H1 (cell line): ENCODE measurements around the gene KRTDAP. TPM values are rescaled to one million over a fixed set of nuclear protein-coding genes. Genes with fewer than 3 reads are reported as not detected.

ENCODE experiments used
- CTCF ChIA-PET: fragments of 300-600 bp; sonication (Branson Sonifier 250); formaldehyde crosslinking; loops from one replicate; lab custom pipeline; 2021; ENCODE audit not compliant: partially characterized antibody; lab: Charles Lee
- POLR2A ChIA-PET: fragments of 300-600 bp; sonication (Branson Sonifier 250); formaldehyde crosslinking; loops from one replicate; lab custom pipeline; 2021; ENCODE audit warnings: inconsistent platforms; ENCODE audit not compliant: partially characterized antibody; lab: Charles Lee
- DNase-seq, 2 experiments: peaks; one replicate each; pipeline versions ENCODE4 v3.0.0 to v3.0.0-alpha.2; 2010 to 2022; ENCODE audit warnings: low spot score in 2 of 2, low read depth in 1 of 2, mixed read lengths in 1 of 2
- FAIRE-seq: peaks from 2 replicates; lab custom pipeline; 2011; peaks lifted over from hg19 to GRCh38; lab: Jason Lieb, UNC
- H2AFZ ChIP-seq: 2 replicates; pipeline ENCODE4 v1.8.1; 2012; ENCODE audit warnings: low read length, inconsistent platforms
- H2AK5ac ChIP-seq: 2 replicates; pipeline ENCODE4 v1.6.1; 2013; ENCODE audit warnings: low read depth, low read length
- H2BK120ac ChIP-seq: replicated peaks from 2 replicates; pipeline ENCODE3; 2013; ENCODE audit warnings: low read depth, low read length, inconsistent platforms
- H2BK12ac ChIP-seq: 2 replicates; pipeline ENCODE4 v1.6.1; 2013; ENCODE audit warnings: low read depth, low read length
- H2BK15ac ChIP-seq: 2 replicates; pipeline ENCODE4 v1.6.1; 2013; ENCODE audit warnings: low read length
- H2BK20ac ChIP-seq: 2 replicates; pipeline ENCODE4 v1.6.1; 2013; ENCODE audit warnings: low read length
- H2BK5ac ChIP-seq: 2 replicates; pipeline ENCODE4 v1.6.1; 2013; ENCODE audit warnings: low read depth, low read length
- H3K14ac ChIP-seq: 2 replicates; pipeline ENCODE4 v1.6.1; 2013; ENCODE audit warnings: inconsistent platforms; ENCODE audit not compliant: insufficient read length
- H3K18ac ChIP-seq: 2 replicates; pipeline ENCODE4 v1.6.1; 2013; ENCODE audit warnings: low read length; ENCODE audit errors: extremely low read depth
- H3K23ac ChIP-seq: 2 replicates; pipeline ENCODE4 v1.6.1; 2013; ENCODE audit warnings: inconsistent platforms; ENCODE audit not compliant: insufficient read length
- H3K23me2 ChIP-seq: 2 replicates; pipeline ENCODE4 v1.6.1; 2013; ENCODE audit warnings: low read depth, low read length
- H3K27ac ChIP-seq: 2 replicates; pipeline ENCODE4 v1.6.1; 2011; ENCODE audit warnings: low read depth, low read length, inconsistent platforms
- H3K27me3 ChIP-seq, 4 experiments: replicated peaks in 1 of 4; 1 replicate in 1 of 4; 2 replicates in 3 of 4; pipeline versions ENCODE4 v1.6.1 to v1.8.1; 2011 to 2013; ENCODE audit warnings: low read length in 3 of 4, mild to moderate bottlenecking in 3 of 4, inconsistent platforms in 2 of 4, mixed read lengths in 2 of 4, moderate library complexity in 1 of 4; ENCODE audit not compliant: control insufficient read depth in 3 of 4, insufficient read depth in 3 of 4; ENCODE audit errors: extremely low read depth in 1 of 4
- H3K36me3 ChIP-seq, 4 experiments: 2 replicates each; pipeline versions ENCODE4 v1.6.1 to v1.8.1; 2011 to 2013; ENCODE audit warnings: mild to moderate bottlenecking in 4 of 4, low read length in 3 of 4, moderate library complexity in 2 of 4, control low read depth in 1 of 4, inconsistent platforms in 1 of 4; ENCODE audit not compliant: insufficient read depth in 4 of 4, control insufficient read depth in 2 of 4
- H3K4ac ChIP-seq: replicated peaks from 2 replicates; pipeline ENCODE3; 2013; ENCODE audit warnings: low read length, low read depth, mixed read lengths, inconsistent platforms; ENCODE audit not compliant: insufficient read length
- H3K4me1 ChIP-seq, 4 experiments: replicated peaks in 1 of 4; 1 replicate in 1 of 4; 2 replicates in 3 of 4; pipeline versions ENCODE4 v1.6.1 to v1.8.1; 2011 to 2013; ENCODE audit warnings: low read length in 3 of 4, inconsistent platforms in 2 of 4, mixed read lengths in 1 of 4; ENCODE audit not compliant: insufficient read depth in 4 of 4, control insufficient read depth in 3 of 4
- H3K4me2 ChIP-seq, 2 experiments: 2 replicates each; pipeline versions ENCODE4 v1.6.1 to v1.8.1; 2011 to 2013; ENCODE audit warnings: low read depth in 2 of 2, low read length in 2 of 2, control low read depth in 1 of 2, inconsistent platforms in 1 of 2, mild to moderate bottlenecking in 1 of 2; ENCODE audit not compliant: insufficient read depth in 1 of 2
- H3K4me3 ChIP-seq, 4 experiments: fragments of 200-600, 300-600 bp in 1 of 4; sonication (generic), shearing (Covaris generic), sonication (Bioruptor Twin) in 1 of 4; 2 replicates each; pipeline versions ENCODE4 v1.5.1 to v1.8.1; 2011 to 2016; ENCODE audit warnings: low read length in 4 of 4, low read depth in 3 of 4, control low read depth in 2 of 4, inconsistent platforms in 2 of 4, mild to moderate bottlenecking in 2 of 4, mixed read lengths in 1 of 4, moderate library complexity in 1 of 4; ENCODE audit not compliant: insufficient read depth in 2 of 4; ENCODE audit errors: extremely low read depth in 1 of 4
- H3K56ac ChIP-seq: replicated peaks from 2 replicates; pipeline ENCODE3; 2013; ENCODE audit warnings: low read depth, mild to moderate bottlenecking, mixed read lengths, low read length, inconsistent platforms; ENCODE audit not compliant: insufficient read length
- H3K79me1 ChIP-seq: 2 replicates; pipeline ENCODE4 v1.6.1; 2013; ENCODE audit warnings: low read depth, low read length, control low read depth
- H3K79me2 ChIP-seq, 2 experiments: 2 replicates each; pipeline versions ENCODE4 v1.6.1 to v1.8.1; 2012 to 2013; ENCODE audit warnings: low read length in 2 of 2, mild to moderate bottlenecking in 2 of 2, inconsistent platforms in 1 of 2; ENCODE audit not compliant: insufficient read depth in 2 of 2, control insufficient read depth in 1 of 2
- H3K9ac ChIP-seq, 4 experiments: replicated peaks in 1 of 4; 1 replicate in 1 of 4; 2 replicates in 3 of 4; pipeline versions ENCODE4 v1.6.1 to v1.8.1; 2011 to 2013; ENCODE audit warnings: low read depth in 3 of 4, low read length in 3 of 4, control low read depth in 2 of 4, mild to moderate bottlenecking in 2 of 4, moderate library complexity in 2 of 4, inconsistent platforms in 1 of 4; ENCODE audit errors: extremely low read depth in 1 of 4
- H3K9me3 ChIP-seq, 2 experiments: 2 replicates each; pipeline versions ENCODE4 v1.6.1 to v1.8.1; 2012 to 2013; ENCODE audit warnings: mild to moderate bottlenecking in 2 of 2, moderate library complexity in 2 of 2, control low read depth in 1 of 2, inconsistent platforms in 1 of 2, low read depth in 1 of 2, low read length in 1 of 2, mixed read lengths in 1 of 2; ENCODE audit not compliant: insufficient read depth in 2 of 2
- H4K20me1 ChIP-seq, 2 experiments: replicated peaks in 1 of 2; 2 replicates each; pipeline versions ENCODE3 to v1.8.1; 2011 to 2013; ENCODE audit warnings: inconsistent platforms in 2 of 2, low read length in 2 of 2, mild to moderate bottlenecking in 1 of 2; ENCODE audit not compliant: insufficient read depth in 2 of 2, control insufficient read depth in 1 of 2
- H4K5ac ChIP-seq: 2 replicates; pipeline ENCODE4 v1.6.1; 2013; ENCODE audit warnings: low read length, low read depth, mixed read lengths, inconsistent platforms; ENCODE audit not compliant: insufficient read length
- H4K8ac ChIP-seq: 2 replicates; pipeline ENCODE4 v1.8.0; 2013; ENCODE audit warnings: mild to moderate bottlenecking, moderate library complexity, low read length, inconsistent platforms; ENCODE audit not compliant: insufficient read depth; ENCODE audit errors: extremely low read depth
- H4K91ac ChIP-seq: replicated peaks from 2 replicates; pipeline ENCODE3; 2013; ENCODE audit warnings: low read length, mixed read lengths, inconsistent platforms; ENCODE audit not compliant: insufficient read length
- ASH2L ChIP-seq: fragments of 200-600, 300-600 bp; sonication (generic); IDR thresholded peaks from one replicate; pipeline ENCODE4 v1.7.1; 2017; ENCODE audit warnings: low read length
- BRCA1 ChIP-seq: IDR thresholded peaks from 2 replicates; pipeline ENCODE4 v1.6.1; 2012; ENCODE audit warnings: low read depth, low read length, improper control_type of control experiment
- CBX5 ChIP-seq: fragments of 300-800, 300-1000 bp; sonication (generic); IDR thresholded peaks from 2 replicates; pipeline ENCODE4 v1.7.1; 2016; ENCODE audit warnings: antibody characterized with exemption, low read length, low read depth
- CBX8 ChIP-seq: fragments of 300-800, 300-1000 bp; sonication (generic); IDR thresholded peaks from 2 replicates; pipeline ENCODE4 v1.7.1; 2016; ENCODE audit warnings: low read depth, low read length, borderline replicate concordance
- HDAC6 ChIP-seq: IDR thresholded peaks from one replicate; pipeline ENCODE4 v1.7.1; 2012; ENCODE audit warnings: low read depth, mild to moderate bottlenecking, inconsistent platforms, low read length, moderate library complexity
- KDM1A ChIP-seq: fragments of 200-600, 300-600 bp; sonication (generic); IDR thresholded peaks from 2 replicates; pipeline ENCODE4 v1.7.1; 2016; ENCODE audit warnings: mild to moderate bottlenecking, low read length, borderline replicate concordance
- PHF8 ChIP-seq: fragments of 200-600 bp; sonication (generic); conservative IDR thresholded peaks from 2 replicates; pipeline ENCODE4 v1.7.1; 2012; ENCODE audit warnings: low read depth, mild to moderate bottlenecking, inconsistent platforms, low read length, moderate library complexity
- RAD21 ChIP-seq, 2 experiments: IDR thresholded peaks in 1 of 2; conservative IDR thresholded peaks in 1 of 2; 2 replicates each; pipeline ENCODE4 v1.6.1; 2011; ENCODE audit warnings: low read depth in 2 of 2, low read length in 2 of 2, improper control_type of control experiment in 1 of 2, inconsistent platforms in 1 of 2, mild to moderate bottlenecking in 1 of 2, moderate library complexity in 1 of 2
- RNF2 ChIP-seq: fragments of 200-900, 300-1000 bp; sonication (generic); IDR thresholded peaks from 2 replicates; pipeline ENCODE4 v1.7.1; 2016; ENCODE audit warnings: borderline replicate concordance, low read depth, mild to moderate bottlenecking, antibody characterized with exemption, low read length; ENCODE audit not compliant: poor library complexity, severe bottlenecking; ENCODE audit errors: missing control alignments
- SIN3A ChIP-seq, 2 experiments: IDR thresholded peaks in 1 of 2; conservative IDR thresholded peaks in 1 of 2; 2 replicates each; pipeline ENCODE4 v1.6.1; 2011 to 2012; ENCODE audit warnings: low read length in 2 of 2, improper control_type of control experiment in 1 of 2, low read depth in 1 of 2, mild to moderate bottlenecking in 1 of 2
- SP2 ChIP-seq: IDR thresholded peaks from 2 replicates; pipeline ENCODE4 v1.6.1; 2012; ENCODE audit warnings: mild to moderate bottlenecking, low read length, inconsistent platforms
- TAF7 ChIP-seq: optimal IDR thresholded peaks from 2 replicates; pipeline ENCODE3; 2011; ENCODE audit warnings: low read depth, mild to moderate bottlenecking, inconsistent platforms, low read length, moderate library complexity, borderline replicate concordance
- TCF12 ChIP-seq: IDR thresholded peaks from 2 replicates; pipeline ENCODE4 v1.6.1; 2011; ENCODE audit warnings: low read depth, mild to moderate bottlenecking, low read length
- TEAD4 ChIP-seq: IDR thresholded peaks from 2 replicates; pipeline ENCODE4 v1.6.1; 2012; ENCODE audit warnings: low read depth, low read length, inconsistent platforms, mixed read lengths
- WGBS, 2 experiments: shearing (Covaris generic) in 1 of 2; methylation state at CpG; one replicate each; pipeline versions ENCODE4 v1.1.6 to v1.1.7; 2013 to 2015; ENCODE audit warnings: low lambda C conversion rate in 2 of 2, mixed read lengths in 2 of 2, inconsistent platforms in 1 of 2, low coverage in 1 of 2, missing lambda C conversion rate in 1 of 2; ENCODE audit not compliant: insufficient replicate concordance in 2 of 2, insufficient coverage in 1 of 2, insufficient read length in 1 of 2; ENCODE audit errors: extremely low coverage in 1 of 2, missing lambda C conversion rate in 1 of 2; 5-methylcytosine and 5-hydroxymethylcytosine counted together
- polyA plus RNA-seq, 7 experiments: library from polyadenylated mRNA; depleted of rRNA in 3 of 7; stranded (reverse) in 5 of 7; unstranded in 2 of 7; fragments of >200 nt in 5 of 7; fragments of 200-250 nt in 2 of 7; gene quantifications; 1 replicate in 5 of 7; 2 replicates in 1 of 7; 4 replicates in 1 of 7; pipeline versions ENCODE4 v1.2.1 to v1.2.3, GENCODE V29; 2011 to 2013; ENCODE audit warnings: missing spikeins in 2 of 7, mixed read lengths in 2 of 7
- total RNA-seq: library from RNA; stranded (reverse); fragmentation: NEBNext Ultra II Directional; extraction: Animal tissue kit (Norgen Biotek cat#: 25700); gene quantifications from 2 replicates; pipeline ENCODE4 v1.2.1, GENCODE V29; 2021

The KRTDAP gene
- total and polyA plus RNA-seq, 2 of the 8 experiments (the other 6 are each of a cell fraction or from before 2014, with no cell fraction given) = 0.69 to 0.88 TPM

- Histone ChIP-seq H3K27ac (no peak overlapping the region), H3K79me2 (no peaks in the 10 kb centered on the region), H3K4me3 (no peak overlapping the region), H2BK20ac (no peak overlapping the region), H2BK12ac (no peak overlapping the region), H2AK5ac (no peak overlapping the region), H3K27me3 (no peaks in the 10 kb centered on the region), H3K9ac (no peak overlapping the region), H2AFZ (no peak overlapping the region), H4K8ac (no peak overlapping the region), H3K9me3 (no peaks in the 10 kb centered on the region), H3K14ac (no peak overlapping the region), H3K56ac (no peak overlapping the region), H4K5ac (no peak overlapping the region), H4K91ac (no peak overlapping the region), H2BK15ac (no peak overlapping the region), H2BK5ac (no peak overlapping the region), H4K20me1 (no peaks in the 10 kb centered on the region), H3K36me3 (no peaks in the 10 kb centered on the region), H3K23ac (no peak overlapping the region), H3K79me1 (no peaks in the 10 kb centered on the region), H3K4me1 (no peaks in the 10 kb centered on the region), H3K18ac (no peak overlapping the region), H3K4ac (no peak overlapping the region), H3K23me2 (peaks cover 1% of the 10 kb centered on the region; the same call in 1 of the 2 replicates), H3K4me2 (no peak overlapping the region), H2BK120ac (no peak overlapping the region)
- no peak for DNase-seq
- WGBS, 2 experiments = 90% methylated on average over 5 of the region's 5 CpGs; no CpG with 5 or more reads in 1 of the 2 experiments
- ChIA-PET CTCF (interaction anchor here (0.8 to 2.3 kb wide), 3 partner anchors 11 to 167 kb away, joined by 3 to 14 read pairs (median 6); no protein-coding TSS in a partner anchor), POLR2A (no interaction called here)
- FAIRE-seq = no peak
- TF ChIP-seq CBX8 (no peak), TEAD4 (no peak), ASH2L (no peak), PHF8 (no peak), TAF7 (no peak), SP2 (no peak), BRCA1 (no peak), CBX5 (no peak), SIN3A (conservative IDR thresholded peaks at IDR 0.05 in 1 of 2, IDR thresholded peaks at IDR 0.05 in 1 of 2; ENCODE audit: low read depth in 1 of 2, low read length in 2 of 2) (no peak), RAD21 (IDR thresholded peaks at IDR 0.05 in 1 of 2, conservative IDR thresholded peaks at IDR 0.05 in 1 of 2; ENCODE audit: low read depth in 2 of 2, low read length in 2 of 2) (no peak), KDM1A (no peak), TCF12 (no peak), RNF2 (no peak), HDAC6 (no peak)
Measured at GRCh38 chr19:35457173-35457572, 33.1 kb downstream of the KRTDAP start.
